Motor neuron (in vitro differentiated cells): Measurements from ENCODE around the gene ATOSA. TPM values are rescaled to one million over a fixed set of nuclear protein-coding genes. Genes with fewer than 3 reads are reported as not detected.
A peak's percentile ranks its signal among the peaks of the same experiment; 100 is the strongest.

ENCODE experiments used
- ATAC-seq, 8 experiments: fragments of 200-7000 bp; cut with Tn5 transposase; replicated peaks in 6 of 8; 2 replicates each; pipeline ENCODE4 v1.8.0; 2021; ENCODE audit warnings: mild to moderate bottlenecking in 8 of 8, moderate library complexity in 8 of 8
- H3K27ac ChIP-seq, 2 donors: fragments of 250-450 bp; sonication (Bioruptor Pico); 2 replicates each; pipeline ENCODE4 v1.9.0; 2021; ENCODE audit warnings: antibody characterized with exemption in 2 of 2, mild to moderate bottlenecking in 2 of 2, moderate library complexity in 1 of 2
- H3K4me1 ChIP-seq, 2 donors: fragments of 250-450 bp; sonication (Bioruptor Pico); replicated peaks in 1 of 2; 2 replicates each; pipeline ENCODE4 v1.6.1; 2021; ENCODE audit warnings: antibody characterized with exemption in 2 of 2, mild to moderate bottlenecking in 2 of 2, moderate library complexity in 1 of 2
- H3K4me3 ChIP-seq, 5 donors: fragments of 250-450 bp; sonication (Bioruptor Pico); 2 replicates each; pipeline ENCODE4 v1.9.0; 2021; ENCODE audit warnings: antibody characterized with exemption in 5 of 5, mild to moderate bottlenecking in 5 of 5, moderate library complexity in 4 of 5
- WGBS, 10 experiments: fragments of 450-650 bp; shearing (Covaris generic); methylation state at CpG; one replicate each; pipeline ENCODE4 v1.0.0; 2022; 5-methylcytosine and 5-hydroxymethylcytosine counted together
- in situ Hi-C, 9 experiments: fragments of 400-800 bp; cut with MboI; loops; one replicate each; pipeline ENCODE4 v1.15.0; 2021; ENCODE audit warnings: low sequenced_read_pairs in 9 of 9, low pct_unique_long_range_greater_than_20kb in 2 of 9; ENCODE audit not compliant: unreplicated experiment in 9 of 9
- total RNA-seq, 8 experiments: library from RNA; unstranded; fragments of 300-600 nt; gene quantifications; 2 replicates each; pipeline versions ENCODE4 v1.2.3 to v1.2.4, GENCODE V29; 2022

The ATOSA gene
- total RNA-seq, 8 experiments from 2014 or later, result 12.6 to 52.5 (median 24.4) TPM

DNA sequence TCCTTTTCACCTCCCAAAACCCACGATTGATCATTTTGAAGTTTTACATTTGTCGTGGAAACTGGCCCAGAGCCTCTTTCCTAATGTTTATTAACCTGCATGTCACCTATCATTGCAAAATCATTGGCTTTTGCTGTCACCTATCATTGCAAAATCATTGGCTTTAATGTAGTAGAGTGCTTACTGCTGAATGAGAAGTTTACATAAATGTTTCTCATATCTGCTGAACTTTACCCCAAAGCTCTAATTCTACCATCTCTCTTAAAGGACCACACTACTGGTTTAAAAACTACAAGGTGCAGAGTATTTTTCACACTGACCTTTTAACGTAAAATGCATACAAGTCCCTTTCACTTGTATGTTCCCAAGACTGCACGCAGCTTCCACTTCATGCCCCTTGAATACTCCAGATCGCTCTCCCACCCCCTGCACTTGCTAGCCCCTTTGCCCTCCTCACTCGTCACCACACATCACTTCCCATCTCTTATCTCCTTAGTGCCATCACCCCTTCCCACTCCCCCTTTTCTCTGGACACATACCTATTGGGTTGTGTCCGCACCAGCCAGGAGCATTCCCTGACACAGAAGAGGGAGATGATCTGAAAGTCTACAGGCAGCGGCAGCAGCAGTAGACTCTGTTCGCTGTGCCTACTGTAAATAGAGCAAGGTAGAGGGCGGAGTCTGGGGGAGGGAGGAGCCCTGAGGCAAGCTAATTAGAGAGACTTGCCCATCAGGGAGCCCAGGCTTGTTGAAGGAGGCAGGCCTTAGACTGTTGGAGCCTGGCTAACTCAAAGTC is 30.2 kb upstream of the ATOSA start:
- WGBS, 10 experiments, result 14 to 73% (median 58%) methylated on average over 1 to 7 of the region's 10 CpGs; no CpG with 5 or more reads in 1 of the 10 experiments
- ATAC-seq, result peak in 7 of 8 experiments; percentile 34 to 77 (median 62)
- no peak overlapping the region for H3K27ac ChIP-seq
- in situ Hi-C loops, result loop anchor here in 1 of 9 experiments (25.0 kb wide), 1 partner anchor 97 kb away; no protein-coding TSS in a partner anchor
- H3K4me1 ChIP-seq, result no peaks in the 10 kb centered on the region
- no peak overlapping the region for H3K4me3 ChIP-seq

DNA sequence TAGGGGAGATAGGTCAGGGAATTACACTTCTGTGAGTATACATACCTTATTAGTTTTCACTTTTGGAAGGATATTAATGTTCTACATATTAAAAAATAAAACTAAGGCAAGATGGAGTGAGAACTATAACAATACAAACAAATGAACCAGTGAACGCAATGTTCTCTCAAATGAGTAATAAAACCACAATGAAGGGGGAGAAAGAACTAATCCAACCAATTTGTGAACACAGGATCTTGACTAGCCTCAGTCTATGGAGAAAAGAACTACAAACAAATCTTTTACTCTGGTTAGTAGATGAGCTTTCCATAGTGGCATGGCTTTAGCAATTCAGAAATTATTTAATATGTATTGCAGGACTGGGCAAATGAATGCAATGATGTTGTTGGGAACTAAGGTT is 26.9 kb upstream of the ATOSA start:
- ATAC-seq, result no peak
- Histone ChIP-seq H3K4me3 (no peak overlapping the region), H3K4me1 (no peaks in the 10 kb centered on the region), H3K27ac (no peak overlapping the region)
- 25 to 100% (median 87%) methylated on average over 1 of the region's 1 CpG; no CpG with 5 or more reads in 2 of the 10 experiments for WGBS, 10 experiments
- in situ Hi-C loops, result loop anchor here in 1 of 9 experiments (25.0 kb wide), 1 partner anchor 94 kb away; no protein-coding TSS in a partner anchor

DNA sequence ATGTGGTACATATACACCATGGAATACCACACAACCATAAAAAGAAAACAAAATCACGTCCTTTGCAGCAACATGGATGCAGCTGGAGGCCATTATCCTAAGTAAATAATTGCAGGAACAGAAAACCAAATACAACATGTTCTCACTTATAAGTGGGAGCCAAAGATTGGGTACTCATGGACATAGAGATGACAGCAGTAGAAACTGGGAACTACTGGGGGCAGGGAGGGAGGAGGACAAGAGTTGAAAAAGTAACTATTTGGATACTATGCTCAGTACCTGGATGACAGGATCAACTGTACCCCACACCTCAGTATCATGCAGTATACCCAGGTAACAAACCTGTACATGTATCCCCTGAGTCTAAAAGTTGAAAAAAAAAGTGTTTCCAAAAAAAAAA is 23.2 kb upstream of the ATOSA start:
- in situ Hi-C loops, result loop anchor here in 1 of 9 experiments (25.0 kb wide), 1 partner anchor 90 kb away; no protein-coding TSS in a partner anchor

DNA sequence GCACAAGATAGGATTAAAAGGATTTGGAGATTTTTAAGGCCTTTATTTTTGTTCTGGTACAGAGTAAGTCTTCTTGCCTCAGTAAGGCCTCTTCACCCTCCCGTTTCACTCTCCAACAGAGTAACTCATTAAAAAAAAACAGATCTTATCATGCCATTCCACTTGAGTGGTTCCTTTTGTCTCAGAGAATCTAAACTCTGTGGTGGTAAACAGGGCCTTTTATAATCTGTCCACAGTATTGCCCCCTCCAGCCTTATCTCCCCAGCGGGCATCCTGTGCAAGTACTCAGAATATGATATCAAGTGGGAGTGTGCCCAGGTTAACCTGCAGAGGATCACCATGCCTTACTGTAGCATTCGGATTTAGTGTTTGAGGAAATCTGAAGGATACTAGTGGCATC is 20.3 kb upstream of the ATOSA start:
- WGBS, 10 experiments, result 50 to 89% (median 78%) methylated on average over 1 to 3 of the region's 3 CpGs; no CpG with 5 or more reads in 2 of the 10 experiments
- in situ Hi-C loops, result no loop called here
- Histone ChIP-seq H3K27ac (no peak overlapping the region), H3K4me3 (no peak overlapping the region), H3K4me1 (no peaks in the 10 kb centered on the region)
- no peak for ATAC-seq

More for the DNA sequence above, 23.2 kb upstream of the ATOSA start:
- Histone ChIP-seq H3K27ac (no peak overlapping the region), H3K4me1 (no peaks in the 10 kb centered on the region), H3K4me3 (no peak overlapping the region)
- WGBS, 10 experiments, result 0 to 100% (median 100%) methylated on average over 1 of the region's 1 CpG; no CpG with 5 or more reads in 4 of the 10 experiments
- ATAC-seq, result no peak

DNA sequence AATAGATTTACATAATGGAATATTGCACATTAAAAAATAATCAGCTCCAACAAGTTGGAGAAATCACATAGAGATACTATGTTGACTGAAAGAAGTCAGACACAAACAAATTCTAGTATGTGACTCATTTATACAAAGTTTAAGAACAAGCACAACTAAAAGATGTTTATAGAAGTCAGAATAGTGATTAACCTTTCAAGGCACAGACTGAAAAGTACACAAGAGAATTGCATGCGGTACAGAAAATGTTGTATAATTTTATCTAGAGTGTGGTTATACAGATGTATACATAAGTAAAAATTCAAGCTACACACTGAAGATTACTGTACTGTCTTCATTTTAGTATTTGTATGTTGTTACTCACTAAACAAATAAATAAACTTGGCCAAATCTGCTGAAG is 19.3 kb upstream of the ATOSA start:
- no peaks in the 10 kb centered on the region for H3K4me1 ChIP-seq
- in situ Hi-C loops, result no loop called here
- no peak overlapping the region for H3K27ac ChIP-seq
- ATAC-seq, result no peak
- 0 to 40% (median 0%) methylated on average over 1 of the region's 1 CpG; no CpG with 5 or more reads in 1 of the 10 experiments for WGBS, 10 experiments
- no peak overlapping the region for H3K4me3 ChIP-seq

DNA sequence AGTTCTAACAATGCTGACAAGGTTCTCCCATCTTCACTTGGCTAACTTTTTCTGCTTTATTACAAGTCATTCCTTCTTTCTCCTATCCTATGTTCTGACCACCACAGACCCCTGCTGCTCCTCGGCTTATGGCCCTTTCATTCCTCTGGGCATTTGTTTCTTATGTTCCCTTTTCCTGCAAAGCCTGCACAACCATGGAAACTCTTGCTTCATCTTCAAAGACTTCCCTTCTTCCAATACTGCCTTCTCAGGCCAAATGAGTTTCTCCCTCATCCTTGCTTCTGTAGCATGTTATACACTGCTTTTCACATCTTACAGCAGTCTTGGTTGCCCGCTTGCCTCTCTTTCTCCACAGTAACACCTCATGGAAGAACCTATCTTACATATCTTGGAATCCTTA is 17.9 kb upstream of the ATOSA start:
- in situ Hi-C loops, result no loop called here
- no peak overlapping the region for H3K4me3 ChIP-seq
- WGBS, 10 experiments, result 29 to 100% (median 85%) methylated on average over 1 to 2 of the region's 2 CpGs; no CpG with 5 or more reads in 1 of the 10 experiments
- no peak for ATAC-seq
- H3K4me1 ChIP-seq, result no peaks in the 10 kb centered on the region
- H3K27ac ChIP-seq, result no peak overlapping the region

DNA sequence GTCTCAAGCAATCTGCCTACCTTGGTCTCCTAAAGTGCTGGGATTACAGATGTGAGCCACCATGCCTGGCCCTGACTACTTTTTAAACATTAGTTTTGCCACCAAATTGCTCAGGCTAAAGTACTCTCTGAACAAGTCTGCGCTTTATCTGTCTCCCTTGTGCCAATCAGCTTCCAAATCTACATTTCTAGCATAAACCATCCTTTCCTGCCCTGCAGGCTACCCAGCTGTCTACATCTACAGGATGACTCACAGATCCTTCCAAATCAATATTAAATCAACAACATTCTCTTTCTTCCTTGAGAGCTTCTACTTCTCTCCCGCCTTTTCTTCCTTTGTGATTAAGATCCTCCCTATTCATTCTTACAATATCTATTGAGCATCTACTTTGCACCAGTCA is 16.0 kb upstream of the ATOSA start:
- in situ Hi-C loops, result no loop called here
- 57 to 100% (median 86%) methylated on average over 1 to 2 of the region's 2 CpGs; no CpG with 5 or more reads in 1 of the 10 experiments for WGBS, 10 experiments
- Histone ChIP-seq H3K4me3 (no peak overlapping the region), H3K4me1 (no peaks in the 10 kb centered on the region), H3K27ac (no peak overlapping the region)
- ATAC-seq, result peak in 3 of 8 experiments; percentile 74 to 77 (median 76)

DNA sequence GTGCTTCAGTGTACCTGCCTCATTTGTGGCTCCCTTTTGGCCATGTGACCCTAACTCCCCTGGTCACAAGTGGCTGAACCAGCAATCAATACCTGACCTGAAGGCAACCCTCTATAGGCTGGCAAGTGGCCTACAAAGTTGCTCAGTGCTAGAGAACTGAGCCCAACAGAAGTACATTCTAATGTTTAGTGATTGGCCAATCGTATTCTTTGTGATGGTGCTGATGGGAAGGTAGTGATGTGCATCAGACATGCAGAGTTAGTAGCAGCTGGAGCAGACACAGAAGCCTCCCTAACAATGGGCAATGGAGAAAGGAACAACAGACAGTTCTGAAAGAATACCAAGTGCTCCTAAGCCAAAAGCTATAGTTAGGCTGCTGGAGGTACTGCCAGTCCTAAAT is 10.4 kb upstream of the ATOSA start:
- Histone ChIP-seq H3K4me1 (no peaks in the 10 kb centered on the region), H3K27ac (no peak overlapping the region), H3K4me3 (no peak overlapping the region)
- in situ Hi-C loops, result no loop called here
- 0 to 63% (median 17%) methylated on average over 1 of the region's 1 CpG; no CpG with 5 or more reads in 5 of the 10 experiments for WGBS, 10 experiments
- ATAC-seq, result no peak

DNA sequence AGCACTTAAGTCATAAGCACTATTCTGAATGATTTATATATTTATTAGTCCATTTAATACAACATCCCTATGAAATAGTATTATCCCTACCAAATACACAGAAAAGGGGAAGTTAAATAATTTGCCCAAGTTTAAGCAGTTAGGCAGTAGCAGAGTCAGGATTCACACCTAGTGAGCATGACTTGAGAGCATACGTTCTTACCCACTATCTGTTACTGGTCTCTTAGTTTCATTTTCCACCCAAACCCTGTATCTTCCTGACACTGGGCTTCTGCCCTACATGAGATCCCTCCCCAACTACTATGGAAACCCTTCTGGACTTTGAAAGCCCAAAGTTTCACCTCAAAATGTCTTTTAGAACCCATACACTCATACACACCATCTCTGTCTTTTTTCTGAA is 4.4 kb upstream of the ATOSA start:
- H3K4me1 ChIP-seq, result peaks cover 0 to 4% of the 10 kb centered on the region in 2 donors
- H3K4me3 ChIP-seq, result no peak overlapping the region
- no peak overlapping the region for H3K27ac ChIP-seq
- WGBS, 10 experiments, result 86% methylated on average over 1 of the region's 1 CpG; no CpG with 5 or more reads in 9 of the 10 experiments
- ATAC-seq, result no peak
- in situ Hi-C loops, result no loop called here

DNA sequence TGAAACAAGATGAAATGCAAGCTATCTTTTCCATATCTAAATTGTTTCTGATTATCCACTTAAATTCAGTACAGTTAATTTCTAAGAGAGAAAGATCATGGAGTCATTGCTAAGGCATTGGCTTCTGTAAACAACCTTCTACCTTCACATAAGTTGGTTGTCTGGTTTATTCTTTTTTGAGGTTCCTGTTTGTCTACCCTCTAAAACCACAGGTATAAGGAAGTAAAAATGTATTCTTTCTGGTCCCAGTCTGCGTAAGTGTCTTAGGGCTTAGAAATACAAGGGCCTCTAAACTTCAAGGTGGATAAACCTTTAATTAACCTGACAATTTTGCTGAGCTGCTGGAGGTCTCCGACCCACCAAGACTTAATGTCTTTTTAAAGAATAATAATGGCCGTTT is 3.6 kb upstream of the ATOSA start:
- 39 to 87% (median 49%) methylated on average over 2 to 3 of the region's 3 CpGs for WGBS, 10 experiments
- in situ Hi-C loops, result no loop called here
- ATAC-seq, result no peak
- H3K27ac ChIP-seq, result no peak overlapping the region
- peaks cover 0 to 5% of the 10 kb centered on the region in 2 donors for H3K4me1 ChIP-seq
- H3K4me3 ChIP-seq, result no peak overlapping the region

DNA sequence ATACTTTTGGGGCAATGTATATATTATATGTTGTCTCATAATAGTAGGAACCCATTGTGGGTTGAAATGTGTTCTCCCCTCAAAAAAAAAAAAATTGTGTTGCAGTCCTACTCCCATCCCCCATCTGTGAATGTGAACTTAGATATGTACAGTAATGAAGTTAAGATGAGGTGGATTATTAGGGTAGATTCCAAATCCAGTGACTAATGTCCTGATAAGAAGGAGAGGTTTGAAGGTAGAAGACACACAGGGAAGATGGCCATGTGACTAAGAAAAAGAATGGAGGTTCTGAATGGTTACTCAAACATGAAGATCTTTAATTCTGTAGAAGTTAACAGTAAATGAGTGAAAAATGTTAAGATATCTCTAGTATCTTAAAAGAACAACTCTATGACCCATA is 3.0 kb upstream of the ATOSA start:
- H3K27ac ChIP-seq, result no peak overlapping the region
- H3K4me1 ChIP-seq, result peaks cover 0 to 11% of the 10 kb centered on the region in 2 donors
- H3K4me3 ChIP-seq, result no peak overlapping the region
- ATAC-seq, result no peak
- in situ Hi-C loops, result no loop called here

DNA sequence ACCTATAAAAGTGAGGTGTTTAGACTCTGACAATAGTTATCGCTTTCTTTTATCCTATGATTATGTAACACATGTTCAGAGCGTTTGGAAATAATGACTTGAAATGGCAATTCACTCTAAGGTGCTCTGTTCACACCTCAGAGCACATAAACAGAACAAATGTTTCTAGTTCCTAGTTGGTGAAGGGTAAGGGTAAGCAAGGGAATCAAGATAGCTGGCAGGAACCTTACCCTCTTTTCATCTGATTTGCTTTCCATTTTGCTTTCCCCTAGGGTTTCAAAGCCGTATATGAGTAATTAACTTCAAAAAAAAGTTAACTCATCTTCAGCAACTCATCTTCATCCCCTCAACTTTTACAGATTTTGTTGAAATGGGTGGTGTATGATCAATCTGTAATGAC is 2.3 kb upstream of the ATOSA start:
- no peak for ATAC-seq
- in situ Hi-C loops, result no loop called here
- 80 to 100% (median 98%) methylated on average over 1 to 3 of the region's 3 CpGs for WGBS, 10 experiments

DNA sequence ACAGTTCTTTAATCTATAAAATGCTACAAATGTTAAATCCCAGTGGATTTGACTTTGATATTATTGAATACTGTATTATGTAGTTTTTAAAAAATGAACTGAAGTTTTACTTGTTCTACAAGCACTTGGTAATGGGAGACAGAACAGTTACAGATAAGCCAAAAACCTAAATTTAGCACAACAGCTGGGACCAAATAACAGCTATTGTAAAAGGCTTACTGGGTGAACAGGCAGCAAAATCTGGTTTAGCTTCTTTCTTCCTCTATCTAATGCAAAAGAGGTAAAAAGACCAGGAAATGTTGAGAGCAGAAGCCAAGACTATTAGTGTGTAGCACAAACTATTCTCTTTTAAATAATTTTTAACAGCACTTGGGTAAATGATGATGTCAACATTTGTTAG is 1.6 kb upstream of the ATOSA start:
- no peak for ATAC-seq
- Histone ChIP-seq H3K4me3 (no peak overlapping the region), H3K27ac (no peak overlapping the region), H3K4me1 (peaks cover 0 to 18% of the 10 kb centered on the region in 2 donors)
- in situ Hi-C loops, result no loop called here

More for the DNA sequence above, 2.3 kb upstream of the ATOSA start:
- H3K27ac ChIP-seq, result no peak overlapping the region
- no peak overlapping the region for H3K4me3 ChIP-seq
- H3K4me1 ChIP-seq, result peaks cover 0 to 18% of the 10 kb centered on the region in 2 donors

DNA sequence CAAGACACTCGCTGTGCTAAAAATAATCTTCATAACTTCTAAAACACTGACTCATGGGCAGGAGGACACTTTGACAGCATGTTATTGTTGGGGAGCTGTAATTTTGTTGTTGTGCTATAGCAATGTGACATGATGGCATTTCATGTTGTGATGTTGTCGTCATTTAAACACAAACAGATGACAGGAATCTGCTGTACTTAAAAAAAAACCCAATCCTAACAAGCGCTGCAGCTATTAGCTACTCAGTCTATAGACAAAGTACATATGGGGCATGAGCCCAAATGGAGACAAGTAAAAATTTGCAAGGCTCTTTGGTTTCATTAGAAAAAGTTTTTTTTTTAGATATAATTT is 828 bp upstream of the ATOSA start:
- ATAC-seq, result no peak
- H3K4me1 ChIP-seq, result peaks cover 0 to 18% of the 10 kb centered on the region in 2 donors
- peak overlapping the region; percentile 62 to 96 (median 85) for H3K4me3 ChIP-seq
- 0 to 47% (median 26%) methylated on average over 2 to 3 of the region's 3 CpGs; no CpG with 5 or more reads in 4 of the 10 experiments for WGBS, 10 experiments
- no peak overlapping the region for H3K27ac ChIP-seq
- in situ Hi-C loops, result no loop called here
